Upper lobe of right lung (tissue), 1 donor: ENCODE data around the gene APP. TPM values are rescaled to one million over a fixed set of nuclear protein-coding genes. Genes with fewer than 3 reads are reported as not detected.

Experiments used
- ATAC-seq: fragments of 200-7000 bp; cut with Tn5 transposase; one replicate; pipeline ENCODE4 v1.9.1; 2020; ENCODE audit warnings: mild to moderate bottlenecking, moderate library complexity
- DNase-seq: peaks from one replicate; pipeline ENCODE4 v3.0.0-alpha.2; 2020
- H3K27ac ChIP-seq: fragments of 200-600 bp; one replicate; pipeline ENCODE4 v1.8.0; 2022
- H3K27me3 ChIP-seq: fragments of 200-600 bp; one replicate; pipeline ENCODE4 v1.8.0; 2022; ENCODE audit warnings: mild to moderate bottlenecking
- H3K36me3 ChIP-seq: fragments of 200-600 bp; one replicate; pipeline ENCODE4 v1.8.0; 2022
- H3K4me1 ChIP-seq: fragments of 200-600 bp; one replicate; pipeline ENCODE4 v1.8.0; 2022
- H3K4me3 ChIP-seq: fragments of 200-600 bp; one replicate; pipeline ENCODE4 v1.8.0; 2022; ENCODE audit warnings: mild to moderate bottlenecking
- H3K9me3 ChIP-seq: fragments of 200-600 bp; one replicate; pipeline ENCODE4 v1.8.0; 2022
- intact Hi-C: fragments of 100-400 bp; cut with DNase I; formaldehyde crosslinking; loops from one replicate; pipeline ENCODE4 v1.11.0; 2022
- total RNA-seq: library from RNA; stranded (reverse); fragmentation: NEBNext Ultra II Directional; extraction: Animal tissue kit (Norgen Biotek cat#: 25700); gene quantifications from one replicate; pipeline ENCODE4 v1.2.1, GENCODE V29; 2021
- TF ChIP-seq, protein P1 (sequence below): fragments of 200-600 bp; IDR thresholded peaks from one replicate; pipeline ENCODE4 v1.8.0; 2022; ENCODE audit warnings: antibody characterized with exemption
- donor health status: DM: no; HTN: yes; CAD: no; lungs with severe emphysema.

Gene APP
- total RNA-seq, 1 donor from 2014 or later: 480 TPM

DNA sequence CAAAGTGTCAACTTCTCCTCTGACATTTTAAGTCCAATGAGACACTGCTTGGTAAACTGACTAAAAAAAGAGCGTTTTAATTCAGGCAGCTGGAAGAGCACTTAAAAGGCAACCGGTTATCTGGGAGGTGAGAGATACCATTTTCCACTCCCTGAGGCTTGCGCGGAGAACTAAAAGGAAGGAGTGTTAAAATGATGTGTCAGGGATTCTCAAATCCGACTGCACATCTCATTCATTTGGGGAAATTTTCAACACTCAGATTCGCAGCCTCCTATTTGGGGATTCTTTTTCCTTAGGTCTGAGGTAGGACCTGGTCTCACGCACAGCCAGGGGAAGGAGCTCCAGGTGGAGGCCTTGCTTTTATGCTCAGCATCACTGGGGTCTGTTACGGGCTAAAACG lies 281.9 kb downstream of the APP start:
- intact Hi-C loops: loop anchor here (10.0 kb wide), 1 partner anchor 286 kb away; the partner anchor contains the start of gene APP
- DNase-seq (no peak), ATAC-seq (no peak)
- H3K4me1 ChIP-seq: no peaks in the 10 kb centered on the region
- no peak overlapping the region for H3K4me3 ChIP-seq
- no peak overlapping the region for H3K27ac ChIP-seq
- no peaks in the 10 kb centered on the region for H3K27me3 ChIP-seq
- TF ChIP-seq, protein P1, sequence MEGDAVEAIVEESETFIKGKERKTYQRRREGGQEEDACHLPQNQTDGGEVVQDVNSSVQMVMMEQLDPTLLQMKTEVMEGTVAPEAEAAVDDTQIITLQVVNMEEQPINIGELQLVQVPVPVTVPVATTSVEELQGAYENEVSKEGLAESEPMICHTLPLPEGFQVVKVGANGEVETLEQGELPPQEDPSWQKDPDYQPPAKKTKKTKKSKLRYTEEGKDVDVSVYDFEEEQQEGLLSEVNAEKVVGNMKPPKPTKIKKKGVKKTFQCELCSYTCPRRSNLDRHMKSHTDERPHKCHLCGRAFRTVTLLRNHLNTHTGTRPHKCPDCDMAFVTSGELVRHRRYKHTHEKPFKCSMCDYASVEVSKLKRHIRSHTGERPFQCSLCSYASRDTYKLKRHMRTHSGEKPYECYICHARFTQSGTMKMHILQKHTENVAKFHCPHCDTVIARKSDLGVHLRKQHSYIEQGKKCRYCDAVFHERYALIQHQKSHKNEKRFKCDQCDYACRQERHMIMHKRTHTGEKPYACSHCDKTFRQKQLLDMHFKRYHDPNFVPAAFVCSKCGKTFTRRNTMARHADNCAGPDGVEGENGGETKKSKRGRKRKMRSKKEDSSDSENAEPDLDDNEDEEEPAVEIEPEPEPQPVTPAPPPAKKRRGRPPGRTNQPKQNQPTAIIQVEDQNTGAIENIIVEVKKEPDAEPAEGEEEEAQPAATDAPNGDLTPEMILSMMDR: no peak
- peaks cover 9% of the 10 kb centered on the region for H3K36me3 ChIP-seq
- no peaks in the 10 kb centered on the region for H3K9me3 ChIP-seq

DNA sequence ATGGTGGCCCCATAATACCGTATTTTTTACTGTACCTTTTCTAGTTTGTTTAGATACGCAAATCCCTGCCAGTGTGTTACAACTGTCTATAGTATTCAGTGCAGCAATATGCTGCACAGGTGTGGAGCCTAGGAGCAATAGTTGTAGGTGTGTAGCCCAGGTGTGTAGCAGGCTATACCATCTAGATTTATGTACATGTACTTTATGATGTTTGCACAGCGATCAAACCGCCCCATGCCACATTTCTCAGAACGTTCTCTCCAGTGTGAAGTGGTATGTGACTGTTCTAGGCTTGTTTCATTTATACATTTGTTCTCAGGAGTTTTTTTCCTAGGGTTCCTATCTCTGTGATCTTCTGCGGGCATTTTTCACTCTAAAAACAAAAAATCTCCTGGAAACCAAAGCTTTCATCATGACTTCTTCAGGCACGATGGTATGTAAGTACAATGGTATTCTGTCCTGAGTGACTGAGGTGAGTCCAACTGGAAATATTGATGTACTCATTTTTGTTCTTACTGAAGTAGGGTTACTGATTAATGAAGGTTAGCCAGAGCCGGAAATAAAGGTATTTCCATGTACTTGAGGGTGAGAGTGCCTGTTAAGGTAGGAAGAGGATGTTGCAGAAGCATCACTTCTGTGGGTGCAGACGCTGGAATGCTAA lies 282.8 kb downstream of the APP start:
- Histone ChIP-seq H3K9me3 (no peaks in the 10 kb centered on the region), H3K27ac (no peak overlapping the region), H3K27me3 (no peaks in the 10 kb centered on the region), H3K4me1 (no peaks in the 10 kb centered on the region), H3K4me3 (no peak overlapping the region), H3K36me3 (peaks cover 9% of the 10 kb centered on the region)
- TF ChIP-seq, protein P1: no peak
- peak; percentile 67 for ATAC-seq
- intact Hi-C loops: loop anchor here (10.0 kb wide), 1 partner anchor 287 kb away; the partner anchor contains the start of gene APP
- no peak for DNase-seq

DNA sequence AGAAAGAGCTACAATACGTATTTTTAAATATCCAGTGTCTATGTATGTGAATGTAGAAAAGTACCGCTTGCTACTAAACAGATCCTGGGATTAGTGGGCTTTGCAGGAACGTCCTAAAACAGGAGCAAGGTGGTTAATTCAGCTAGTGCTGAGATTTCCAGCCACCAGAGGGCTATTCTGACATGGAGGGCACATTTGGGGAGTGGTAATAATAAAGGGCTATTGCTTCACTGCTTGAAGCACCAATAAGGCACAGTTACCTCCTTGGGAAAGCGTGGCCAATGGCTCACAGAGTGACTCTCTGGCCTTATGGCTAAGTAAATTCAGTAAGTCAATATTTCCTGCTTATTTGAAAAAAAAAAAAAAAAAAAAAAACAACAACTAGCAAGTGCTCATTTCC lies 283.4 kb downstream of the APP start:
- ATAC-seq (peak; percentile 51), DNase-seq (no peak)
- peaks cover 9% of the 10 kb centered on the region for H3K36me3 ChIP-seq
- no peak overlapping the region for H3K27ac ChIP-seq
- H3K9me3 ChIP-seq: no peaks in the 10 kb centered on the region
- TF ChIP-seq, protein P1: peak; percentile 17
- H3K27me3 ChIP-seq: no peaks in the 10 kb centered on the region
- no peaks in the 10 kb centered on the region for H3K4me1 ChIP-seq
- intact Hi-C loops: loop anchor here (10.0 kb wide), 1 partner anchor 288 kb away; the partner anchor contains the start of gene APP
- no peak overlapping the region for H3K4me3 ChIP-seq

DNA sequence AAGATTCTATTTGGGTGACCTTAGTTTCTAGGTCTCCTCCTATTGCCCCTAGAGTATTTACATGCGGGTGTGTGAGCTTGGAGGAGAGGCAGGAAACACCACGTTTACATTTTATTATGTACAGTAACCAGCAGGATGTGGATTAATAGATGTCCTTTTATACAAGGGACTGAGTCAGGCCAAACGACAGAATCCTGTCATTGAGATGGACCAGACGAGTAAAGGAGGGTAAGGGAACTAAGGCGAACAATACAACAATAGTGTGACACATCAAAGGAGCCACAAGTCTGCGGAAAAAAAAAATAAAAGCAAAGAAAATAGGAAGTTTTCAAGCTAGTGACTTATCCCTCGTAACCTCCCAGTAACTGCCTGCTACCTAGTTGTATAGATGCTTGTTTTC lies 284.7 kb downstream of the APP start:
- Histone ChIP-seq H3K4me3 (no peak overlapping the region), H3K36me3 (peaks cover 7% of the 10 kb centered on the region), H3K27ac (no peak overlapping the region), H3K9me3 (no peaks in the 10 kb centered on the region), H3K27me3 (no peaks in the 10 kb centered on the region), H3K4me1 (no peaks in the 10 kb centered on the region)
- ATAC-seq: no peak
- TF ChIP-seq, protein P1: no peak
- intact Hi-C loops: loop anchor here (10.0 kb wide), 1 partner anchor 289 kb away; the partner anchor contains the start of gene APP
- DNase-seq: no peak

DNA sequence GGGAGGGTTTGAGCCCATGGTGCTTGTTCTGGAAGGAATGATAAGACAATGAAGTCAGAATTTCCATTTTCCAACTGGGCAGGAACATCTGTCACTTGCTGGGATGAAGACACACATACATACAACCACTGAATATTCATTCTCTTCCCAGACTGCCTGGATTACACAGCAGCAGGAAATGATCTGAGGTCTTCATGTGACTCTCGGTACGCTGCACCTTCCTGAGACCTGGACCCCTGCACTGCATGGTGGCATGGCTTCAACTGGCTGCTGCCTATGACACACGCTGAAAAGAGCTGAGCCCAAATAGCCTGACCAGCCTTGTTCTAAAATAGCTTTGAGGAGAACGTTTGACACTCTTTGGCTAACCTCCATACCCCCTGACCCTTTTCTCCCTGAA lies 285.2 kb downstream of the APP start:
- no peaks in the 10 kb centered on the region for H3K4me1 ChIP-seq
- H3K36me3 ChIP-seq: peaks cover 11% of the 10 kb centered on the region
- DNase-seq: no peak
- ATAC-seq: no peak
- H3K9me3 ChIP-seq: no peaks in the 10 kb centered on the region
- TF ChIP-seq, protein P1: no peak
- no peaks in the 10 kb centered on the region for H3K27me3 ChIP-seq
- H3K4me3 ChIP-seq: no peak overlapping the region
- no peak overlapping the region for H3K27ac ChIP-seq
- intact Hi-C loops: loop anchor here (10.0 kb wide), 1 partner anchor 289 kb away; the partner anchor contains the start of gene APP
